Measurements from ENCODE around the gene ZNF627. TPM values are rescaled to one million over a fixed set of nuclear protein-coding genes. Genes with fewer than 3 reads are reported as not detected.
"Not testable (repeated sequence)": the region's sequence is repeated elsewhere in the genome, so short reads cannot be mapped to it uniquely, and the experiment has no call there.

The ZNF627 gene
- total RNA-seq, 2 experiments from 2014 or later, result 4.7 to 5.5 TPM

DNA sequence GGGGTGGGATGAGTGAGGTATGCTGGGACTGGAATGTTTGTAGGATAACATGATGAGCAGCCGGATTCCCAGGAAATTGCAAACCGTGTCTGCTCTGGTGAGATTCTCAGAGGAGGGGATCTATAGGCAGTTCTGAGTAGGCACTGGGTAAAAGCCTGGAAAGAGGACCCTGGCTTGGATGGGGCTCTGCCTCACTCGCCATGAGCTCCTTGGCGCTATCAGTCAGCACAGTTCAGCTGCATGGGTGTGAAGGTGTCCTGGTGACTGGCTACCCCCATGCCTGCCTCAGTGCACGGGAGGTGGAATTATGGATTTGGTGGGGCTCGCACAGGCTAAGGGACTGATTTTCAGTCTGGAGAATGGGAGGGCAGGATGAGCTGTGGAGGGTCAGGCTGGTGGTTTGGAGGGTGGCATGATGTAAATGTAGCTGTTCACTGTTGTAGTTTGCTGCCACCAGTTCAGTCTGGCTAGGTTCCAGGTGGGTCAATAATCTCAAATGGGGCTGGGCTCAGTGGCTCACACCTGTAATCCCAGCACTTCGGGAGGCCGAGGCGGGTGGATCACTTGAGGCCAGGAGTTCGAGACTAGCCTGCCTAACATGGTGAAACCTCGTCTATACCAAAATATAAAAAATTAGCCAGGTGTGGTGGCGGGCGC is 9.2 kb upstream of the ZNF627 start:
- Mint-ChIP-seq H3K36me3 (no peaks in the 10 kb centered on the region), H3K9me3 (no peaks in the 10 kb centered on the region), H3K4me3 (no peak overlapping the region), H3K4me1 (peaks cover 10% of the 10 kb centered on the region), H3K27me3 (no peaks in the 10 kb centered on the region), H3K27ac (no peak overlapping the region)
- DNase-seq, result no peak

DNA sequence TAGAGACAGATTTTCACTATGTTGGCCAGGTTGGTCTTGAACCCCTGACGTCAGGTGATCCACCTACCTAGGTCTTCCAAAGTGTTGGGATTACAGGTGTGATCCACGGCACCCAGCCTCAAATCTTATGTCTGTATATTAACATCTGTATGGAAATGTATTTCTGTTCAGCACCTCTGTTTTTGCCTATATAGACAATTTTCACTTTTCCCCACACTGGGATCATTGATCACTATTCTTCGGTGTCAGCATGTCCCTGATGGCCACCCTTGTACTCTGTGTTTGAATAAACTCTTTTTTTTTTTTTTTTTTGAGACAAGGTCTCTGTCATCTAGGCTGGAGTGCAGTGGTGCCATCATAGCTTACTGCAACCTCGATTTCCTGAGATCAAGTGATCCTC is 3.2 kb upstream of the ZNF627 start:
- H3K9me3 Mint-ChIP-seq, result no peaks in the 10 kb centered on the region
- H3K4me3 Mint-ChIP-seq, result no peak overlapping the region
- H3K27me3 Mint-ChIP-seq, result no peaks in the 10 kb centered on the region
- DNase-seq, result no peak
- no peak overlapping the region for H3K27ac Mint-ChIP-seq
- H3K4me1 Mint-ChIP-seq, result peaks cover 10% of the 10 kb centered on the region
- peaks cover 5% of the 10 kb centered on the region for H3K36me3 Mint-ChIP-seq

DNA sequence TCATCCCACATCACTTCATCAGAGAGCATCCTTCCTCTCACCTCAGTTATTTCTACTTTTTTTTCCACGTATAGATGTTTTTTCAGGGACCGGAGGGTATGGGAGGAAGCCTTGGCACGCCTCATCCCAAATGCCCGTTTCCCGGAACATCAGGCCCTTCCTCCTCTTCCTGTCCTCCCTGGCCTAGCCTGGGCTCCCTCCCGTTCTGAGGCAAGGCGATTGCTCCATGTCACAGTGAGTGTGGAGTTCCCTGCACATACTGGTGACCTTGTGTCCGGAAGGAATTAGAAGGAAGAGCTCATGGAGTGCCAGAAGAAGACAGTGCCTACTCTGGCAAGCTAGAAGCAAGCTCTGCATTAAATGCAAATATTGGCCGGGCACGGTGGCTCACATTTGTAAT is 1.1 kb upstream of the ZNF627 start:
- peaks cover 11% of the 10 kb centered on the region for H3K36me3 Mint-ChIP-seq
- no peaks in the 10 kb centered on the region for H3K9me3 Mint-ChIP-seq
- no peaks in the 10 kb centered on the region for H3K27me3 Mint-ChIP-seq
- H3K4me1 Mint-ChIP-seq, result peaks cover 15% of the 10 kb centered on the region
- H3K27ac Mint-ChIP-seq, result peak overlapping the region; percentile 90
- peak overlapping the region; percentile 18 for H3K4me3 Mint-ChIP-seq
- DNase-seq, result no peak

DNA sequence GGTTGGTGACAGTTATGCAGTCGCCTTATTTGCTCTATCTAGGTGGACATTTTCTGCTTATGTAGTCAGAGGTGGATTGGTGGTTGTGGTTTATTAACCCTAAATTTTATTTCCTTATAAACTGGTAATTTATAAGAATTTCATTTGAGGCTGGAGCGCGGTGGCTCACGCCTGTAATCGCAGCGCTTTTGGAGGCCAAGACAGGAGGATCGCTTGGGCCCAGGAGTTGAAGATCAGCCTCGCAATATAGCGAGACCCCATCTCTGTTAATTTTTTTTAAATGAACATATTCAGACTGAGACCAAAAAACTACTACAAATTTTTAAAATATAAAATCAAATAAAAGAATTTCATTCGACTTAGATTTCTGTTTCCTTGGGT is 810 bp downstream of the ZNF627 start:
- Mint-ChIP-seq H3K27me3 (no peaks in the 10 kb centered on the region), H3K4me3 (peak overlapping the region; percentile 90), H3K36me3 (peaks cover 22% of the 10 kb centered on the region), H3K27ac (peak overlapping the region; percentile 73), H3K9me3 (no peaks in the 10 kb centered on the region), H3K4me1 (peaks cover 23% of the 10 kb centered on the region)
- DNase-seq, result no peak

DNA sequence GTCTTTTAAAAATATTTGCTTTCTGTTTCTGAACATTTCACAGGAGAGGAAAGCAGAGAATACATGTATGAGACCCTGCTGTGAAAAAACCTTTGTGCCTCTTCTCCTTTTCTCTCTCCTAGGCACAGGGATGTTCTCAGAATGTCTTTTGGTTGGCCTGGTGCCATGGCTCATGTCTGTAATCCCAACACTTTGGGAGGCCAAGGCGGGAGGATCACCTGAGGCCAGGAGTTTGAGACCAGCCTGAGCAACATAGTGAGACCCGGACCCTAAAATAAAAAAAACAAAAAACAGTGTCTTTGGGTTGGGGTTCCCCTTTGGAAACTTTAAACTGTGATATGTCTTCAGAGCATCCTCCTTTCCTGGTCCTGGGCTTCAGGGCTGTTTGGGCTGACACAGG is 1.5 kb downstream of the ZNF627 start:
- Mint-ChIP-seq H3K27ac (no peak overlapping the region), H3K27me3 (no peaks in the 10 kb centered on the region), H3K9me3 (peaks cover 2% of the 10 kb centered on the region), H3K4me1 (peaks cover 23% of the 10 kb centered on the region), H3K36me3 (peaks cover 23% of the 10 kb centered on the region), H3K4me3 (peak overlapping the region; percentile 70)
- no peak for DNase-seq

DNA sequence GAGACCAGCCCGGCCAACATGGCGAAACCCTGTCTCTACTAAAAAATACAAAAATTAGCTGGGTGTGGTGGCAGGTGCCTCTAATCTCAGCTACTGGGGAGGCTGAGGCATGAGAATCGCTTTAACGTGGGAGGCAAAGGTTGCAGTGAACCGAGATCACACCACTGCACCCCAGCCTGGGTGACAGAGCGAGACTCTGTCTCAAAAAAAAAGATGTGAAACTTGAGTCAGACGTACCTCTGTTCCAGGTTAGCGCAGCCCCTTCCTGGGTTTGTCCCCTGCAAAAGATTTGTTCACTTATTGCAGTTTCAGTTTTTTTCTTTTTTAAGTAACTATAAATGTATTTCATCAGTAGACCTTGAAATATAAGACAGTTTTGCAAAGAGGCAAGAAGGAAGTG is 2.4 kb downstream of the ZNF627 start:
- not testable (repeated sequence) for DNase-seq, H3K27ac Mint-ChIP-seq
- H3K4me1 Mint-ChIP-seq, result peaks cover 23% of the 10 kb centered on the region

DNA sequence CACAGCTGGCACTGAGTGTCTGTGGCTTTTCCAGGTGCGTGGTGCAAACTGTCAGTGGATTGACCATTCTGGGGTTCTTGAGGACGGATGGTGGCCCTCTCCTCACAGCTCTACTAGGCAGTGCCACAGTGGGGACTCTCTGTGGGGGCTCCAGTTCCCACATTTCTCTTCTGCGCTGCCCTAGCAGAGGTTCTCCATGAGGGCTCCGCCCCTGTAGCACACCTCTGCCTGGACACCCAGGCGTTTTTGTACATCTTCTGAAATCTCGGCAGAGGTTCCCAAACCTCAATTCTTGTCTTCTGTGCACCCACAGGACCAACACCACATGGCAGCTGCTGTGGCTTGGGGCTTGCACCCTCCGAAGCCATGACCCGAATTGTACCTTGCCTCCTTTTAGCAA is 9.2 kb downstream of the ZNF627 start:
- DNase-seq, result no peak
- peaks cover 21% of the 10 kb centered on the region for H3K9me3 Mint-ChIP-seq
- peaks cover 8% of the 10 kb centered on the region for H3K4me1 Mint-ChIP-seq
- H3K4me3 Mint-ChIP-seq, result no peak overlapping the region
- peaks cover 50% of the 10 kb centered on the region for H3K36me3 Mint-ChIP-seq
- no peak overlapping the region for H3K27ac Mint-ChIP-seq
- no peaks in the 10 kb centered on the region for H3K27me3 Mint-ChIP-seq

More for the DNA sequence above, 2.4 kb downstream of the ZNF627 start:
- not testable (repeated sequence) for H3K4me3 Mint-ChIP-seq, H3K27me3 Mint-ChIP-seq, H3K9me3 Mint-ChIP-seq
- peaks cover 32% of the 10 kb centered on the region for H3K36me3 Mint-ChIP-seq

DNA sequence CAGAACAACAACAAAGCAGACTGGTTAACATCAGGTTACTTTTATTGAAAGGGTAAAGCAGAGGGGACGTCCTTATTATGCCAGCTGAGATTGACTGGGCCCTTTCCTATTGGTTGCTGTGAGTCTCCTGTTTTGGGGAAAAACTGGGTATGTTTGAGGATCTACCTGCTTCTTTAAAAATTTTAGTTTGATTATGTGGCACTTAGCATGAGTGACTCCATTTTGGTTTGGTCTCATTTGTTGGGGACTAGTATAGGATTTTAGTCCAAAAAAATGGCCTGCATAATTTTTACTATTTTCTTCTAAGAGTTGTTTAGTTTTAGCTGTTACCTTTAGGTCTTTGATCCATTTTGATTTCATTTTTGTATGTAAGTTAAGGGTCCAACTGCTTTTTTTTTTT is 14.4 kb downstream of the ZNF627 start:
- Mint-ChIP-seq H3K4me1 (peaks cover 7% of the 10 kb centered on the region), H3K4me3 (no peak overlapping the region), H3K27me3 (no peaks in the 10 kb centered on the region), H3K36me3 (peaks cover 41% of the 10 kb centered on the region), H3K9me3 (peaks cover 11% of the 10 kb centered on the region), H3K27ac (no peak overlapping the region)
- no peak for DNase-seq

DNA sequence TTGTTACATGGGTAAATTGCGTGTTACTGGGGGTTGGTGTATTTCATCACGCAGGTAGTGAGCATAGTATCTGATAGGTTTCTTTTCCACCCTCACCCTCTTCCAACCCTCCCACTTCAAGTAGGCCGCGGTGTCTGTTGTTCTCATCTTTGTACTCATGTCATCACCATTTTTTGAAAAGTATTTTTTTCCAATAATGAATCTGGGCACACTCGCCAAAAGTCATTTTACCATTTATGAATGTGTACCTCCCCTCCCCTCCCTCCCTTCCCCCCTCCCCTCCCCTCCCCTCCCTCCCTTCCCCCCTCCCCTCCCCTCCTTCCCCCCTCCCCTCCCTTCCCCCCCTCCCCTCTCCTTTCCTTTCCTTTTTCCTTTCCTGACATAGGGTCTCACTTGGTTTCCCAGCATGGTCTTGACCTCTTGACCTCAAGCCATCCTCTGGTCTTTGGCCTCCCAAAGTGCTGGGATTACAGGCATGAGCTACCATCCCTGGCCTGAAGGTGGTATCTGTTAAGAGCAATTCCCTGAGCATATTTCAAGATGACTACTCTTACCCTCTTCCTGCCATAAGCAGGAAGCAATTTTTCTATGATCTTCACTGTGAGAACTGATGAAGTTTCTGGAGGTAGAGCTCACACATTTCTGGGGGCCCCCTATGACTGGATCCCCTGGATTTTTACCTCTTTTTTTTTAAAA is 15.7 kb downstream of the ZNF627 start:
- no peak for DNase-seq
- peak overlapping the region; percentile 80 for H3K27ac Mint-ChIP-seq
- H3K27me3 Mint-ChIP-seq, result no peaks in the 10 kb centered on the region
- no peak overlapping the region for H3K4me3 Mint-ChIP-seq
- peaks cover 17% of the 10 kb centered on the region for H3K9me3 Mint-ChIP-seq
- H3K4me1 Mint-ChIP-seq, result peaks cover 7% of the 10 kb centered on the region
- peaks cover 41% of the 10 kb centered on the region for H3K36me3 Mint-ChIP-seq

DNA sequence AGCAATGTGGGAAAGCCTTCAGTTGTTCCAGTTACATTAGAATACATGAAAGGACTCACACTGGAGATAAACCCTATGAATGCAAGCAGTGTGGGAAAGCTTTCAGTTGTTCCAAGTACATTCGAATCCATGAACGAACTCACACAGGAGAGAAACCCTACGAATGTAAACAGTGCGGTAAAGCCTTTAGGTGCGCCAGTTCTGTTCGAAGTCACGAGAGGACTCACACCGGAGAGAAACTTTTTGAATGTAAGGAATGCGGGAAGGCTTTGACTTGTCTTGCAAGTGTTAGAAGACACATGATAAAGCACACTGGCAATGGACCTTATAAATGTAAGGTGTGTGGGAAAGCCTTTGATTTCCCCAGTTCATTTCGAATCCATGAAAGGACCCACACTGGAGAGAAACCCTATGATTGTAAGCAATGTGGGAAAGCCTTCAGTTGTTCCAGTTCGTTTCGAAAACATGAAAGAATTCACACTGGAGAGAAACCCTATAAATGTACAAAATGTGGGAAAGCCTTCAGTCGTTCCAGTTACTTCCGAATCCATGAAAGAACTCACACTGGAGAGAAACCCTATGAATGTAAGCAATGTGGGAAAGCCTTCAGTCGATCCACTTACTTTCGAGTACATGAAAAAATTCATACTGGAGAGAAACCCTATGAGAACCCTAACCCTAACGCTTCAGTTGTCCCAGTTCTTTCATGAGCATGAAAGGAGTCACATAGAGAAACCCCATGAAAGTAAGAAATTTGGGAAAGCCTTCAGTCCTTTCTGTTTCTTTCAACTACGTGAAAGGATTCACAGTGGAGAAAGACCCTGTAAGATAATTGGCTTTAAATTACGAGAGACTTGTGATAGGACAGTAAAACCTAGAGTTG is 20.1 kb downstream of the ZNF627 start:
- peaks cover 24% of the 10 kb centered on the region for H3K9me3 Mint-ChIP-seq
- H3K4me1 Mint-ChIP-seq, result peaks cover 6% of the 10 kb centered on the region
- no peak overlapping the region for H3K4me3 Mint-ChIP-seq
- DNase-seq, result no peak
- no peak overlapping the region for H3K27ac Mint-ChIP-seq
- no peaks in the 10 kb centered on the region for H3K27me3 Mint-ChIP-seq
- peaks cover 74% of the 10 kb centered on the region for H3K36me3 Mint-ChIP-seq

DNA sequence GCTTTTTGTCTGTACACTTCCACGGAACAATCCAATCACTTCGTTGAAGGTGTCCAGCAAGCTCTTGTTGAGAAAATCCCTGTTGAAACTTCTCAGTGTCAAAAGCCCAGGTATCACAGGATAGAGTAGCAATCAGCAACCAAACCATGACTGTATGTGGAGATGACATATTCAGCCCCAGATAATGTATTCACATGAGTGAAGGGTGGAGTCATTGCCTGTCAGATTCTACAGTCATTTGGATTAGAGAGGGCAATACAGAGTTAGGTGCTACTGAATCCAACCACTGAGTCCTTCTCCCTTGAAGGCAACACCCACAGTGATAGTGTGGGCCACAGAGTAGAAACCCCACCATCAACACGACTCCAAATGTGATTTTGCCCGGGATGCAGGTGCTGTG is 23.3 kb downstream of the ZNF627 start:
- H3K36me3 Mint-ChIP-seq, result peaks cover 56% of the 10 kb centered on the region
- no peak overlapping the region for H3K4me3 Mint-ChIP-seq
- H3K27ac Mint-ChIP-seq, result no peak overlapping the region
- H3K4me1 Mint-ChIP-seq, result peaks cover 14% of the 10 kb centered on the region
- peaks cover 22% of the 10 kb centered on the region for H3K9me3 Mint-ChIP-seq
- no peak for DNase-seq
- H3K27me3 Mint-ChIP-seq, result no peaks in the 10 kb centered on the region

DNA sequence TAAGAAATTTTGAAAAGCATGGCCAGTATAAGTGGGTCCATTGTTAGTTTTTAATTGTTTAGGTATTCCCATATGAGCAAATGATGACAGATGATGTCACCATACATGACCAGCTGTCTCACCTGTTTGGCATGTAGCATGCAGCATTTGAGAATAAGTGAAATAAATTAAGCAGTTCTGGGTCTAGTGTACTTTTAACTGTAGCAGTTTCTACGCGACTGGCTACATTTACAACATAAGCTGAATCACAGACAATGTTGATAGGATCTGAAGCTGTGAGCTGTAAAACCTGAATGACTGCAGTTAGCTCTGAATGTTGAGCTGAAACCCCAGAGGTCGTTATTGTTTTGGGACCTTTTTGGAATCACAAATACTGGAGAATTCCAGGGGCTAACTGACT is 25.1 kb downstream of the ZNF627 start:
- Mint-ChIP-seq H3K4me1 (peaks cover 14% of the 10 kb centered on the region), H3K36me3 (peaks cover 38% of the 10 kb centered on the region), H3K9me3 (peaks cover 13% of the 10 kb centered on the region)
- not testable (repeated sequence) for H3K27ac Mint-ChIP-seq, DNase-seq, H3K4me3 Mint-ChIP-seq, H3K27me3 Mint-ChIP-seq

DNA sequence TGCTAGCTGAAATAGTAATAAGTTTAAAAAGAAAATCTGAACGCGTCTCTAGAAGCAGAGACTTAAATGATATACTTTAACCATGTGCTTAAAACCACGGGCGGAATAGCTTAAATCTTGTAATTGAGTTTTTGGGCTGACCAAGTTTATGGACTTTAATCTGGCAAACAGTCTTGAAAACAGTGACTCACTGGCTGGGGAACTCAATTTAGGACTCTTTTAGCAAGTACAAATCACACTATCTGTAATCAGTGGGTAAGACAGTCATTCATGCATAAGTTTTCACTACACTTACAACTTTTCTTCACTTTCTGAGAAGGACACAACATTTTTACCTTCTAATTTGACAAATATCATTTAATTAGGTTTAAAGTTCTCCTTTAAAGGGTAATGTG is 26.8 kb downstream of the ZNF627 start:
- H3K9me3 Mint-ChIP-seq, result peaks cover 3% of the 10 kb centered on the region
- peaks cover 22% of the 10 kb centered on the region for H3K36me3 Mint-ChIP-seq
- no peak overlapping the region for H3K4me3 Mint-ChIP-seq
- no peak overlapping the region for H3K27ac Mint-ChIP-seq
- no peak for DNase-seq
- peaks cover 14% of the 10 kb centered on the region for H3K4me1 Mint-ChIP-seq
- H3K27me3 Mint-ChIP-seq, result no peaks in the 10 kb centered on the region

DNA sequence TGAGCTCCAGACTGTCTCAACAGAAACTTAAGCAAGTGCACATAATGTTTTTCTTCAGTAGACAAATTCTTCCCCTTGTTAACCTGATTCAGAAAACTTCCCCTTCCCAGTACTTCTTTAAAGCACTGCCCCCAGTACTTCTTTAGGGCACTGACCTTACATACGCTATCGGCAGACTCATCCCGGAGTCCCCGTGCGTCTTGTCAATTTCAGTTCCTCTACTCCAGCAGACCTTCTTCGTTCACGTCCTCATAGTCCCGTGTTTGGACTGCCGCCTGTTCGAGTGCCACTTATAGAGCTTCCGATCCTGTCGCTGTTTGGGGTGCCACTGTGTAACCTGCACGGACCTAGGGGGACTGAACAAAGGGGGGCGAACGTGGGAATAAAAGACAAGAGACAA is 29.0 kb downstream of the ZNF627 start:
- peaks cover 14% of the 10 kb centered on the region for H3K4me1 Mint-ChIP-seq
- H3K27me3 Mint-ChIP-seq, result no peaks in the 10 kb centered on the region
- no peaks in the 10 kb centered on the region for H3K9me3 Mint-ChIP-seq
- no peak for DNase-seq
- H3K4me3 Mint-ChIP-seq, result no peak overlapping the region
- no peak overlapping the region for H3K27ac Mint-ChIP-seq
- H3K36me3 Mint-ChIP-seq, result peaks cover 1% of the 10 kb centered on the region

DNA sequence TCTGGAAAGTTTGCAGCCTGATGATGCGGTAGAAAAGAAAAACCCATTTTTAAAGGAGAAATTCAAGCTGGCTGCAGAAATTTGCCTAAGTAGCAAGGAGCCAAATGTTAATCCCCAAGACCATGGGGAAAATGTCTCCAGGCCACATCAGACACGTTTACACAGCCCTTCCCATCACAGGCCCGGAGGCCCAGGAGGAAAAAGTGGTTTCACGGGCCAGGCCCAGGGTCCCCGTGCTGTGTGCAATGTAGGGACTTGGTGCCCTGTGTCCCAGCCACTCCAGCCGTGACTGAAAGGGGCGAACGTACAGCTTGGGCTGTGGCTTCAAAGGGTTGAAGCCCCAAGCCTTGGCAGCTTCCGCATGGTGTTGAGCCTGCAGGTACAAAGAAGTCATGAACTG is 35.9 kb downstream of the ZNF627 start:
- Mint-ChIP-seq H3K4me3 (no peak overlapping the region), H3K27ac (no peak overlapping the region), H3K27me3 (peaks cover 4% of the 10 kb centered on the region), H3K4me1 (no peaks in the 10 kb centered on the region), H3K36me3 (peaks cover 2% of the 10 kb centered on the region), H3K9me3 (peaks cover 10% of the 10 kb centered on the region)
- no peak for DNase-seq

All from activated naive CD8-positive, alpha-beta T cell treated with anti-CD3 and anti-CD28 coated beads for 36 hours (primary cell).